HG02973 (cell line): ENCODE data around the gene TNS3.

Experiments
- ATAC-seq: cut with Tn5 transposase; IDR thresholded peaks from one replicate; pipeline ENCODE4 v1.9.1; 2021; ENCODE audit warnings: moderate library complexity; ENCODE audit not compliant: unreplicated experiment

The TNS3 gene

GRCh38 chr7:47414342-47415317 lies 167.3 kb downstream of the TNS3 start:
- no peak for ATAC-seq

- ATAC-seq = no peak
Observed at GRCh38 chr7:47413526-47414341, 168.2 kb downstream of the TNS3 start.

- ATAC-seq = no peak
Observed at GRCh38 chr7:47411901-47412300, 170.0 kb downstream of the TNS3 start.

- no peak for ATAC-seq
Observed at GRCh38 chr7:47411281-47411869, 170.5 kb downstream of the TNS3 start.

- ATAC-seq = no peak
Observed at GRCh38 chr7:47408675-47409074, 173.2 kb downstream of the TNS3 start.

- ATAC-seq = no peak
Observed at GRCh38 chr7:47407821-47408674, 173.9 kb downstream of the TNS3 start.

GRCh38 chr7:47407136-47407535 lies 174.8 kb downstream of the TNS3 start:
- ATAC-seq = no peak

- ATAC-seq = no peak
Observed at GRCh38 chr7:47406801-47407129, 175.1 kb downstream of the TNS3 start.

GRCh38 chr7:47405921-47406800 lies 175.8 kb downstream of the TNS3 start:
- no peak for ATAC-seq

GRCh38 chr7:47405286-47405904 lies 176.5 kb downstream of the TNS3 start:
- ATAC-seq = no peak

- no peak for ATAC-seq
Observed at GRCh38 chr7:47404010-47404409, 177.9 kb downstream of the TNS3 start.

- ATAC-seq = no peak
Observed at GRCh38 chr7:47402941-47403866, 178.7 kb downstream of the TNS3 start.

GRCh38 chr7:47401611-47402570 lies 180.0 kb downstream of the TNS3 start:
- ATAC-seq = no peak

- no peak for ATAC-seq
Observed at GRCh38 chr7:47400741-47401206, 181.1 kb downstream of the TNS3 start.

GRCh38 chr7:47400001-47400400 lies 181.9 kb downstream of the TNS3 start:
- ATAC-seq = no peak

- no peak for ATAC-seq
Observed at GRCh38 chr7:47394751-47395252, 187.1 kb downstream of the TNS3 start.

GRCh38 chr7:47394216-47394615 lies 187.7 kb downstream of the TNS3 start:
- no peak for ATAC-seq
